Left ventricle myocardium superior (tissue), 1 donor: ENCODE data around the gene SFT2D1. TPM values are rescaled to one million over a fixed set of nuclear protein-coding genes. Genes with fewer than 3 reads are reported as not detected.

Experiments
- ATAC-seq: fragments of 200-7000 bp; cut with Tn5 transposase; one replicate; pipeline ENCODE4 v1.9.1; 2020; ENCODE audit warnings: mild to moderate bottlenecking, moderate library complexity
- DNase-seq: peaks from one replicate; pipeline ENCODE4 v3.0.0-alpha.2; 2020
- intact Hi-C: fragments of 100-400 bp; cut with micrococcal nuclease; formaldehyde crosslinking; loops from one replicate; pipeline ENCODE4 v1.11.0; 2022
- total RNA-seq: library from RNA; stranded (reverse); fragmentation: NEBNext Ultra II Directional; extraction: Animal tissue kit (Norgen Biotek cat#: 25700); gene quantifications from one replicate; pipeline ENCODE4 v1.2.1, GENCODE V29; 2021
- donor health status: DM: no; HTN: yes; CAD: no; lungs with severe emphysema.

The SFT2D1 gene
- total RNA-seq, 1 donor from 2014 or later, result 18.2 TPM

- ATAC-seq, result peak; percentile 6
- intact Hi-C loops, result no loop called here
- no peak for DNase-seq
Measured at GRCh38 chr6:166341977-166342348, 382 bp downstream of the SFT2D1 start.

GRCh38 chr6:166341464-166341863, 881 bp downstream of the SFT2D1 start:
- DNase-seq (no peak), ATAC-seq (no peak)
- intact Hi-C loops, result no loop called here

- DNase-seq, result no peak
- intact Hi-C loops, result loop anchor here (10.0 kb wide), 1 partner anchor 46 kb away; the partner anchor contains the start of gene MPC1
- ATAC-seq, result no peak
Measured at GRCh38 chr6:166338854-166339253, 3.5 kb downstream of the SFT2D1 start.

GRCh38 chr6:166336847-166337246, 5.5 kb downstream of the SFT2D1 start:
- ATAC-seq (peak; percentile 46), DNase-seq (peak; percentile 57)
- intact Hi-C loops, result loop anchor here (10.0 kb wide), 1 partner anchor 48 kb away; the partner anchor contains the start of gene MPC1

GRCh38 chr6:166335378-166336302, 6.7 kb downstream of the SFT2D1 start:
- DNase-seq (no peak), ATAC-seq (no peak)
- intact Hi-C loops, result loop anchor here (10.0 kb wide), 1 partner anchor 49 kb away; the partner anchor contains the start of gene MPC1

GRCh38 chr6:166334878-166335277, 7.5 kb downstream of the SFT2D1 start:
- intact Hi-C loops, result loop anchor here (10.0 kb wide), 1 partner anchor 50 kb away; the partner anchor contains the start of gene MPC1
- DNase-seq, result no peak
- no peak for ATAC-seq

GRCh38 chr6:166333172-166333995, 9.0 kb downstream of the SFT2D1 start:
- no peak for DNase-seq
- no peak for ATAC-seq
- intact Hi-C loops, result loop anchor here (10.0 kb wide), 1 partner anchor 51 kb away; the partner anchor contains the start of gene MPC1

- ATAC-seq (no peak), DNase-seq (no peak)
- intact Hi-C loops, result loop anchor here (10.0 kb wide), 1 partner anchor 53 kb away; the partner anchor contains the start of gene MPC1
Measured at GRCh38 chr6:166331503-166332415, 10.6 kb downstream of the SFT2D1 start.

GRCh38 chr6:166330612-166331011, 11.7 kb downstream of the SFT2D1 start:
- ATAC-seq, result peak; percentile 92
- peak; percentile 77 for DNase-seq
- intact Hi-C loops, result loop anchor here (10.0 kb wide), 1 partner anchor 54 kb away; the partner anchor contains the start of gene MPC1

GRCh38 chr6:166325383-166326042, 16.8 kb downstream of the SFT2D1 start:
- intact Hi-C loops, result no loop called here
- DNase-seq, result no peak
- no peak for ATAC-seq

- no peak for DNase-seq
- no peak for ATAC-seq
- intact Hi-C loops, result no loop called here
Measured at GRCh38 chr6:166323395-166323794, 18.9 kb downstream of the SFT2D1 start.

- ATAC-seq, result peak; percentile 99
- intact Hi-C loops, result no loop called here
- DNase-seq, result peak; percentile 71
Measured at GRCh38 chr6:166318649-166319600, 23.4 kb downstream of the SFT2D1 start.

GRCh38 chr6:166318227-166318626, 24.1 kb downstream of the SFT2D1 start:
- intact Hi-C loops, result no loop called here
- DNase-seq, result no peak
- no peak for ATAC-seq

- no peak for DNase-seq
- ATAC-seq, result no peak
- intact Hi-C loops, result no loop called here
Measured at GRCh38 chr6:166317261-166318212, 24.8 kb downstream of the SFT2D1 start.

- no peak for ATAC-seq
- no peak for DNase-seq
- intact Hi-C loops, result no loop called here
Measured at GRCh38 chr6:166315436-166315835, 26.9 kb downstream of the SFT2D1 start.

GRCh38 chr6:166314454-166314853, 27.9 kb downstream of the SFT2D1 start:
- intact Hi-C loops, result no loop called here
- ATAC-seq, result no peak
- no peak for DNase-seq
